ENCODE results near the gene PREX1. TPM values are rescaled to one million over a fixed set of nuclear protein-coding genes. Genes with fewer than 3 reads are reported as not detected.

Gene PREX1
- total RNA-seq, 1 donor from 2014 or later, result 78.2 TPM

DNA sequence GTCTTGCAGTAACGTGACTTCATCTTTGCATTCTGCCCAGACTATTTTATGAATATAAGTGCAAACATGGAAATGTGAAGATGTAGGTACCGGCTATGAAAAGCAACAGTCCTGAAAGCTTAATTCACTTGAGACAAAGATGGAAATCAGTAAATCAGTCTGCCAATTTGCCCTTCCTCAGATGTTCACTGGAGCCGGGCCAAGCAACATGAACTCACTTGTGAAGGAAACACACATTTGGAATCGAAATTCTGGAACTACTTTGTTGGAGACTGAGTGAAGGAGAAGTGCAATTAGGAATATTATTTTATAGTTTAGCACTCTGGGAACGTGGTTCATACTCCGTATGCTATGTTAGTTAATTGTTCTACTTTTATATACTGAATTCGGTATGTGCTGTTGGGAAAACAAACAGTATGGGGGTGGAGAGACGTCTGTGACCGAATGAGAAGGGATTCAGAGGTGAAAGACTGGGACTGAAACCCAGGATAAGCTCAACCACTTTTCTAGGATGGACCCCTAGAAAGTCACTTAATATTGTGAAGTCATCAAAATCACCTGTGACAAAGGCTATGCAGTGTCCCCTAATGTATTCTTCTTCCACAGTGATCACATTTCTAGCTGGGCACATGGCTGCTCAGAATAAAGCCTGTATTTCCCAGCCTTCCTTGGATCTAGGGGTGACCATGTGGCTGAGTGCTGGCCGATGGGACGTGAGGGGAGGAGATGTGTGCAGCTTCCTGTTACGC, 95.5 kb downstream of the PREX1 start:
- Histone ChIP-seq H3K27me3 (ENCODE audit: low read depth) (no peaks in the 10 kb centered on the region), H3K4me1 (peaks cover 49% of the 10 kb centered on the region), H3K4me3 (no peak overlapping the region), H3K36me3 (peaks cover 17% of the 10 kb centered on the region), H3K9me3 (no peaks in the 10 kb centered on the region), H3K27ac (no peak overlapping the region)
- DNase-seq (no peak), ATAC-seq (no peak)
- intact Hi-C loops (cut with DNase I), result no loop called here
- TF ChIP-seq, protein P1, sequence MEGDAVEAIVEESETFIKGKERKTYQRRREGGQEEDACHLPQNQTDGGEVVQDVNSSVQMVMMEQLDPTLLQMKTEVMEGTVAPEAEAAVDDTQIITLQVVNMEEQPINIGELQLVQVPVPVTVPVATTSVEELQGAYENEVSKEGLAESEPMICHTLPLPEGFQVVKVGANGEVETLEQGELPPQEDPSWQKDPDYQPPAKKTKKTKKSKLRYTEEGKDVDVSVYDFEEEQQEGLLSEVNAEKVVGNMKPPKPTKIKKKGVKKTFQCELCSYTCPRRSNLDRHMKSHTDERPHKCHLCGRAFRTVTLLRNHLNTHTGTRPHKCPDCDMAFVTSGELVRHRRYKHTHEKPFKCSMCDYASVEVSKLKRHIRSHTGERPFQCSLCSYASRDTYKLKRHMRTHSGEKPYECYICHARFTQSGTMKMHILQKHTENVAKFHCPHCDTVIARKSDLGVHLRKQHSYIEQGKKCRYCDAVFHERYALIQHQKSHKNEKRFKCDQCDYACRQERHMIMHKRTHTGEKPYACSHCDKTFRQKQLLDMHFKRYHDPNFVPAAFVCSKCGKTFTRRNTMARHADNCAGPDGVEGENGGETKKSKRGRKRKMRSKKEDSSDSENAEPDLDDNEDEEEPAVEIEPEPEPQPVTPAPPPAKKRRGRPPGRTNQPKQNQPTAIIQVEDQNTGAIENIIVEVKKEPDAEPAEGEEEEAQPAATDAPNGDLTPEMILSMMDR (IDR thresholded peaks at IDR 0.05), result no peak

DNA sequence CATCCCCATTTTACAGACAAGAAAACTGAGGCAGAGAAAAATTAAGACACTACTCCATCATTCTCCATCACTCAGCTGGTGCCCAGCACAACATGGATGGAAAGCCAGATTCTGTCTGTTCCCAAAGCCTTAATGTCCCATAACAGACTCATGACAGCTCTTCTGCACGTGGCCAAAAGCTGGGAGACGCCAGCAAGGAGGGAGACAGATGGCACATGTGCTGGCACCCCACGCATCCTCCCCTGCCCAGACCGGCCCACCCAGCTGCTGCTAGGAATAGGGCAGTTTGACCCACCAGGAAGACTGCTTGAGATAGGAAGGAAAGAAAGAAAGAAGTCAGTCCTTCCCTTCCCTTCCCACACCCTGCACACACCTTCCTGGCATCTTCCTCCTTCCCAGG, 96.3 kb downstream of the PREX1 start:
- intact Hi-C loops (cut with DNase I), result no loop called here
- TF ChIP-seq, protein P1 (IDR thresholded peaks at IDR 0.05), result no peak
- DNase-seq, result no peak
- no peaks in the 10 kb centered on the region for H3K9me3 ChIP-seq
- H3K27ac ChIP-seq, result no peak overlapping the region
- peaks cover 44% of the 10 kb centered on the region for H3K4me1 ChIP-seq
- no peaks in the 10 kb centered on the region for H3K27me3 ChIP-seq (ENCODE audit: low read depth)
- no peak overlapping the region for H3K4me3 ChIP-seq
- no peak for ATAC-seq
- peaks cover 20% of the 10 kb centered on the region for H3K36me3 ChIP-seq

DNA sequence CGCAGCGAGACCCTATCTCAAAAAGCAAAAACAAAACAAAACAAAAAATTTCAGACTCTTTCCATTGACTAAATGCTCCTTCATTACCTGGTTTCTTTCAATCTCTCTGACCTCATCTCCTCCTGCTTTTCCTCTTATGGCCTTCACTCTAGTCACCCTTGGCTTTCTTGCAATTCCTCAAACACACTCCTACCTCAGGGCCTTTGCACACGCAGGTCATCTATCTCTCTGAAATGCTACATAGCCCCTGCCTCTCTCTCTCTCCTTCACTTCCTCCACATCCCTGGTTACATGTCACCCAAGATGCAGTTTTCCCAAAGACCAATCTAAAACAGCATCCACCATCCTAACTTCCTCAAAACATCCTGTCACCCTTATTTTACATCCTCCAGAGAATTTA, 96.8 kb downstream of the PREX1 start:
- DNase-seq (no peak), ATAC-seq (no peak)
- Histone ChIP-seq H3K4me3 (no peak overlapping the region), H3K9me3 (no peaks in the 10 kb centered on the region), H3K4me1 (peaks cover 39% of the 10 kb centered on the region), H3K27me3 (ENCODE audit: low read depth) (no peaks in the 10 kb centered on the region), H3K27ac (no peak overlapping the region), H3K36me3 (peaks cover 24% of the 10 kb centered on the region)
- intact Hi-C loops (cut with DNase I), result no loop called here
- TF ChIP-seq, protein P1 (IDR thresholded peaks at IDR 0.05), result no peak

DNA sequence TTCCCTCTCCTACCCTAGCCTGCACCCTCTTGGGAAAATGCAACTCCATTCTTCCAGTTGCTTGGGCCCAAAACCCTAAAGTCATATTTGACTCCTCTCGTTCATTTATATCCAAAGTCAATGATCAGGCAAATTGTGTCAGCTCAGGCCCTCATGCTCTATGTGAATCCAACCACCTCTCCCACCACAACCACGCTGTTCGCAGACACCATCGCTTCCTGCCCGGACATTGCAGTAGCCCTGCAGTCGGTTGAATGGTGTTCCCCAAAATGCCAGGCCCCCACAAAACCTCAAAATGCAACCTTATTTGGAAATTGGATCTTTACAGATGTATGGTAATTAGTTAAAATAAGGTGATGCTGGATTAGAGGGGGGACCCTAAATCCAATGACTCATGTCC, 98.3 kb downstream of the PREX1 start:
- DNase-seq (no peak), ATAC-seq (no peak)
- no peaks in the 10 kb centered on the region for H3K27me3 ChIP-seq (ENCODE audit: low read depth)
- H3K9me3 ChIP-seq, result no peaks in the 10 kb centered on the region
- no peak overlapping the region for H3K4me3 ChIP-seq
- TF ChIP-seq, protein P1 (IDR thresholded peaks at IDR 0.05), result no peak
- peaks cover 32% of the 10 kb centered on the region for H3K36me3 ChIP-seq
- intact Hi-C loops (cut with DNase I), result no loop called here
- H3K4me1 ChIP-seq, result peaks cover 36% of the 10 kb centered on the region
- H3K27ac ChIP-seq, result no peak overlapping the region

DNA sequence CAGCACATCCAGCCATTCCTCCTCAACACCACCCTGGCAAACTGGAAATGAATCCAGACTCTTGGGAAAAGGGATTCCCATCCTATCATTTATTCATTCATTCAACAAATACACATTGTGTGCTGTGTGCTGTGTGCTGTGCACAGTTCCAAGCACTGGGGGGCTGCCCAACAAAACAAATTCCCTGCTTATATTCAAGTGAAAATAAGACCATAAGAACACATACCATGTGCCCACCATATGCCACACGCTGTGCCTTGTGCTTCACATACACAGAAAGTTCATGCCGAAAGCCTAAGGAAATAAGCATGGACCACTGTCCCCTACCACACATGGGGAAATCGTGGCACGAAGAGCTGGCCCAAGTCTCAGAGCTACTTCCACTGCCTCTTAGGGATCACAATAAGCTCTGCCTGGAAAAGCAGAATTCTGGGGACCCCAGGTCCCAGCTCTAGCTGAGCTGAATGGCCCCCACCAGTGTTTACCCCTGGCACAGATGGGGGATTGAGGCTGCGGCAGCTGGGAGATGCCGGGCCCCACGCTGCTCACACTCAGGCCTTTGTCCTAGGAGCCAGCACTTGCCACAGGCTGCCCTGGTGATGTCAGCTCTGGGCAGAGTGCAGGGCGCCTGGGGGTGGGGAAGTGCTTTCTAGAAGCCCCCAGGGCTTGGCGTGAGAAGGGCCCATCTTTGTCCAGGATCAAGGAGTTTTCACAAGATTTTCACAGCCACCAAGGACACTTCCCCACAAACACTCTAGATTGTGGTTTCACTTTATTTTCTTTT, 99.6 kb downstream of the PREX1 start:
- Histone ChIP-seq H3K4me3 (no peak overlapping the region), H3K9me3 (no peaks in the 10 kb centered on the region), H3K27ac (no peak overlapping the region), H3K4me1 (peaks cover 36% of the 10 kb centered on the region), H3K27me3 (ENCODE audit: low read depth) (no peaks in the 10 kb centered on the region), H3K36me3 (peaks cover 22% of the 10 kb centered on the region)
- no peak for ATAC-seq
- DNase-seq, result no peak
- intact Hi-C loops (cut with DNase I), result no loop called here
- TF ChIP-seq, protein P1 (IDR thresholded peaks at IDR 0.05), result no peak

Measured in lower lobe of right lung (tissue), 2 donors.